GM21723 (cell line): Measurements from ENCODE around the gene SMC1B.
"Not testable (repeated sequence)": the region's sequence is repeated elsewhere in the genome, so short reads cannot be mapped to it uniquely, and the experiment has no call there.

Source experiments
- ATAC-seq: cut with Tn5 transposase; IDR thresholded peaks from one replicate; pipeline ENCODE4 v1.9.1; 2021; ENCODE audit warnings: mild to moderate bottlenecking, moderate library complexity; ENCODE audit not compliant: unreplicated experiment

The SMC1B gene

DNA sequence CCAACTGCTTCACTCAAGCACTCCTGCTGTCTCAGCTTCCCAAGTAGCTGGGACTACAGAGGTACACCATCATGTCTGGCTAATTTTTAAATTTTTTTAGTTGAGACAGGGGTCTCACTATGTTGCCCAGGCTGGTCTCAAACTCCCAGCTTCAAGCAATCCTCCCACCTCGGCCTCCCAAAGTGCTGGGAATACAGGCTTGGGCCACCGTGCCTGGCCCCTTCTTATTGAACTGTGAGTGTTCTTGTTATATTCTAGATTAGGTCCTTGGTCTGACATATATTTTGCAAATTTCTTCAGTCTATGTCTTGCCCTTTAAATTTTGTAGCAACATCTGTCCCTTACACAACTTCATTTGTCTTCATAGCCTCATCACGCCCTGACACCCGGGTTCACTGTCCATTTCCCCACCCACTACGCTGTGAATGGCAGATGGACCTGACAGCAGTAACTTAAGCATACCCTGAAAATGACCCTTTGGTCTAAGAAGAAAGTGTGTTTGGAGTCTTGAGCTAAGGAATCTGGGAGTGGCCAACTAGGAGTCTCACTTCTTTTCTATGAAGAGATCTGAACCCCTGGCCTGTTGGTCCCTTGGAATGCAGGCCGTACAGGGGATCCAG lies 107.8 kb downstream of the SMC1B start:
- ATAC-seq, result no peak

DNA sequence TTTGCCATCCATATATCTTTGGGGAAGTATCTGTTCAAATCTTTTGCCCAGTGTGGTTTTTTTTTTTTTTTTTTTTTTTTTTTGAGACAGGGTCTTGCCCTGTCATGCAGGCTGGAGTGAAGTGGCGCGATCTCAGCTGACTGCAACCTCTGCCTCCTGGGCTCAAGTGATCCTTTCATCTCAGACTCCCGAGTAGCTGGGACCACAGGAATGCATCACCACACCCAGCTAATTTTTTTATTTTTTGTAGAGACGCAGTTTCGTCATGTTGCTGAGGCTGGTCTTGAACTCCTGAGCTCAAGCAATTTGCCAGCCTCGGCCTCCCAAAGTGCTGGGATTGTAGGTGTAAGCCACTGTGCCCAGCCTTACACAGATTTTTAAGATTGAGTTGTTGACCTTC lies 108.4 kb downstream of the SMC1B start:
- ATAC-seq, result no peak

DNA sequence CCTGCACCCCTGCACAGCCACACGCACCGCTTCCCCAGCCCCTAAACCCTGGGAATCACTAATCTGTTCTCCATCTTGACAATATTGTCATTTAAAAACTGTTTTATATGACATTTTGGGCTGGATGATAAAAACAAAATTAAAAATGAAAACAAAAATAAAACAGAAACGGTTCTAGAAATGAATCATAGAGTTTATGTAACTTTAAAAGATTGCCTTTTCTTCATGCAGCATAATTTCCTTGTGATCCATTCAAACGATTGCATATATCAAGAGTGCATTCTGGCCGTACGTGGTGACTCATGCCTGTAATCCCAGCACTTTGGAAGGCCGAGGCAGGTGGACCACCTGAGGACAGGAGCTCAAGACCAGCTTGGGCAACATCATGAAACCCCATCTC lies 110.2 kb downstream of the SMC1B start:
- ATAC-seq, result no peak

DNA sequence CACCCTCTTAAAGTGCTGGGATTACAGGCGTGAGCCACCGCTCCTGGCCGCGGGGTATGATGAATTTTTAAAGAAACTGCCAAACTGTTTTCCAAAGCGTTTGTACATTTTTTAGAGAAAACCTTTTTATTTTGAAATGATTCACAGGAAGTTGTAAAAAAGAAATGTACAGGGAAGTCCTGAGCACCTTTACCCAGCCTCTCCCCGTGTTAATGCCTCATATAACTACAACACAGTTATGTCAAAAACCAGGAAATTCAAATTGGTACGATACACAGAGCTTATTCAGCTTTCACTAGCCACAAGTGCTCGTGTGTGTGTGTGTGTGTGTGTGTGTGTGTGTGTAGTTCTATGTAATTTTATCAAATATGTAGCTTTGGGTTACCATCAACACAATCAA lies 110.6 kb downstream of the SMC1B start:
- no peak for ATAC-seq

DNA sequence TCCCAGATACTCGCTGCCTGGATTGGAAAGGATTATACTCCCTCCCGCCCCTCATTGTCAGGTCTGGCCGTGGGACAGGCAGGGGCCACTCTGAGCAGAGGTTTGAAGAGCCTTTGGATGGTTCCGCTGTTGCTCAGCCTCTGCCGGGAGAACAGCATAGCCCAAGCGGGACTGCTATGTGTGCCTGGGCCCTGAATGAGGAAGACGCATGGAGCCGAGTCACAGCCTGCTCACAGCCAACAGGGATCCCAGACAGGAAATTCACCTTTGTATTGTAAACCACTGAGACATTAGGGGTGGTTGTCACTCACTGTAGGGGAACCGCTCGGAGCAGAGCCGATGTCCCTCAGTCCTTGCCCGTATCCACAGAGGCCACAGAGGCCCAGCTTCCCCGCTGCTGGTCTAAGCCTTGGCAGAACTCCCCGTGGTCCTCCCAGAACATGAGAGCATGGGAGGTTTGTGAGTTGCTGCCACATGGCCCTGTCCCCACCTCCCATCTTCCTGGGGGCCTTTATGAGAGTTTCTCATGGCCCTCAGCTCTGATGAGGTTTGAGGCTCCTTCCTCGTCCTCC lies 114.4 kb downstream of the SMC1B start:
- no peak for ATAC-seq

DNA sequence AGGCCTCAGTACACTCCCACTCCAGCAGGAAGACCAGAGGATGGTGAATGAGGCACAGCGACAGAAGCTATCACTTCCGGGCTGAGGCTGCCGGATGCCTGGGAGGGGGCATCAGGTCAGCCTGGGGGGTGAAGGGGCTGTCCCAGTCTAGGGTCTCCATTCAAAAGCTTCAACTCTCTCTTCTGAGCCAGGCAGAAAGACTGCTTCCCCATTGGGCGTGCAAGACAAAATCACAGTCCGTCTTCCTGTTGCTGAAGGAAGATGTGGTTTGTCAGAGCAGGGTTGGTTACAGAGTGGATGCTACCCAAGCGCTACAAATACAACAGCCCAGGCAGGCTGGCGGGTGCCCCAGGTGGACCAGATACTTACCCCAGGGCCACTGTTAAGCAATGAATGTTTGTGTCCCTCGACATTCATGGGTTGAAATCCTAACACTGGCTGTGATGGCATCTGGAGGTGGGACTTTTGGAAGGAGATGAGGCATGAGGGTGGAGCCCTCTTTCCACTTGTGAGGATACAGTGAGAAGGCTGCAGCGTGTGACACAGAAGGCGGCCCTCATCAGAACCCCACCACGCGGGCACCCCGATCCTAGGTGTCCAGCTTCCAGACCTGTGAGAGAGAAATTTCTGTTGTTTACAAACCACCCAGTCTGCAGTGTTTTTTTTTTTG lies 116.6 kb downstream of the SMC1B start:
- ATAC-seq, result no peak

DNA sequence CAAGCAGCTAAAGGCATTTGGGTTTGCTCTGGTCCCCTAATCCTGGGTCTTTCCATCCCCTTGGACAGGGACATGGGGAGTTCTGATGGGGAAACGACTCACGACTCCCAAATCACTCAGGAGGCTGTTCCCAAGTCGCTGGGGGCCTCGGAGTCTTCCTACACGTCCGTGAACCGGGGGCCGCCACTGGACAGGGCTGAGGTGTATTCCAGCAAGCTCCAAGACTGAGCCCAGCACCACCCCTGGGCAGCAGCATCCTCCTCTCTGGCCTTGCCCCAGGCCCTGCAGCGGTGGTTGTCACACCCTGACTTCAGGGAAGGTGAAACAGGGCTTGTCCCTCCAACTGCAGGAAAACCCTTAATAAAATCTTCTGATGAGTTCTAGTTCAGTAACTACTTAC lies 117.9 kb downstream of the SMC1B start:
- ATAC-seq, result no peak

DNA sequence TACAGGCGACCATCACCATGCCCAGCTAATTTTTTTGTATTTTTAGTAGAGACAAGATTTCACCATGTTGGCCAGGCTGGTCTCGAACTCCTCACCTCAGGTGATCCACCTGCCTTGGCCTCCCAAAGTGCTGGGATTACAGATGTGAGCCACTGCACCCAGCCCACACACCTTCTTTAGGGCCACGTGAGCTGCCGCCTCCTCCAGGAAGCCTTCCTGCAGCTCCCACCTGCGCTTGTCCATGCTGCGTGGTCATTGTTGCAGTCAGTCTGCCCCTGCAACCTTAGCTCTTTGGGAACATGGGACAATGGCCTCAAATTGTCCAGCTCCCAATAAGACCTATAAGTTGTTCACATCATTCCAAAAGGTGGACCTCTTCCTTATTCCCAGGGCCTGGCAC lies 118.4 kb downstream of the SMC1B start:
- ATAC-seq, result not testable (repeated sequence)
